ENCODE data around the gene IQCE. TPM values are rescaled to one million over a fixed set of nuclear protein-coding genes. Genes with fewer than 3 reads are reported as not detected.

Gene IQCE
- total RNA-seq, 1 donor from 2014 or later = 5.2 TPM

GRCh38 chr7:2576742-2577491 is 18.1 kb downstream of the IQCE start:
- TF ChIP-seq CTCF (IDR thresholded peaks at IDR 0.05) = no peak
- no peak for TF ChIP-seq POLR2A (IDR thresholded peaks at IDR 0.05)
- TF ChIP-seq POLR2AphosphoS5 (IDR thresholded peaks at IDR 0.05; ENCODE audit: insufficient read depth in 1 of 2, low read depth in 1 of 2) = no peak
- intact Hi-C loops (cut with DNase I) = loop anchor here (10.0 kb wide), 1 partner anchor 108 kb away; the partner anchor contains the start of gene AMZ1
- Histone ChIP-seq H3K4me1 (no peaks in the 10 kb centered on the region), H3K9me3 (no peaks in the 10 kb centered on the region), H3K27ac (no peak overlapping the region), H3K36me3 (peaks cover 0 to 15% of the 10 kb centered on the region in 2 donors), H3K27me3 (no peaks in the 10 kb centered on the region), H3K4me3 (no peak overlapping the region)
- DNase-seq (ENCODE audit: extremely low spot score in 2 of 2) = no peak

DNA sequence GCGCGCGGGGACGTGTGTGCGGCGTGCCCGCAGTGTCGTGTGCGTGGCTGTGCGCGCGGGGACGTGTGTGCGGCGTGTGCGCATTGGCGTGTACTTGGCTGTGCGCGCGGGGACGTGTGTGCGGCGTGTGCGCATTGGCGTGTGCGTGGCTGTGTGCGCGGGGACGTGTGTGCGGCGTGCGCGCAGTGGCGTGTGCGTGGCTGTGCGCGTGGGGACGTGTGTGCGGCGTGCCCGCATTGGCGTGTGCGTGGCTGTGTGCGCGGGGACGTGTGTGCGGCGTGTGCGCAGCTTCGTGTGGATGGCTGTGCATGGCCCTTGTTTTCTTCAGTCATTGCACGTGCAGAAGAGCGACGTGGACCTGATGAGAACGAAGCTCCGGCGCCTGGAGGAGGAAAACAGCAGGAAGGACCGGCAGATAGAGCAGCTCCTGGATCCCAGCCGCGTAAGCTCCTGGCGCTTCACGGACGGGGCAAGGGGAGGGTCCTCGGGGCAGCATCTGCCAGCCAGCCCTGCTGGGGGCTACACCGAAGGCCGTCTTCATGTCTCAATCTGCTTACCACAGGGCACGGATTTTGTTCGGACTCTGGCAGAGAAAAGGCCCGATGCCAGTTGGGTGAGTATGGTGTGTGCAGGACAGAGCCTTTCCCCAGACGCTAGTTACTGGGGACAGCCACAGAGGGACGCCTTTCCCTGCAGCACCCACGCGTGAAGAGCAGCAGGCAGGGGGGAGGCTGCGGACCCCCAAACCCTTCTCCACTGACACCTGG is 19.3 kb downstream of the IQCE start:
- no peak for DNase-seq (ENCODE audit: extremely low spot score in 2 of 2)
- no peaks in the 10 kb centered on the region for H3K4me1 ChIP-seq
- no peaks in the 10 kb centered on the region for H3K9me3 ChIP-seq
- TF ChIP-seq POLR2A (IDR thresholded peaks at IDR 0.05) (no peak), POLR2AphosphoS5 (IDR thresholded peaks at IDR 0.05; ENCODE audit: insufficient read depth in 1 of 2, low read depth in 1 of 2) (no peak), CTCF (IDR thresholded peaks at IDR 0.05) (no peak)
- H3K27ac ChIP-seq = no peak overlapping the region
- no peak overlapping the region for H3K4me3 ChIP-seq
- no peaks in the 10 kb centered on the region for H3K27me3 ChIP-seq
- H3K36me3 ChIP-seq = peaks cover 0 to 15% of the 10 kb centered on the region in 2 donors
- intact Hi-C loops (cut with DNase I) = loop anchor here (10.0 kb wide), 1 partner anchor 107 kb away; the partner anchor contains the start of gene AMZ1

DNA sequence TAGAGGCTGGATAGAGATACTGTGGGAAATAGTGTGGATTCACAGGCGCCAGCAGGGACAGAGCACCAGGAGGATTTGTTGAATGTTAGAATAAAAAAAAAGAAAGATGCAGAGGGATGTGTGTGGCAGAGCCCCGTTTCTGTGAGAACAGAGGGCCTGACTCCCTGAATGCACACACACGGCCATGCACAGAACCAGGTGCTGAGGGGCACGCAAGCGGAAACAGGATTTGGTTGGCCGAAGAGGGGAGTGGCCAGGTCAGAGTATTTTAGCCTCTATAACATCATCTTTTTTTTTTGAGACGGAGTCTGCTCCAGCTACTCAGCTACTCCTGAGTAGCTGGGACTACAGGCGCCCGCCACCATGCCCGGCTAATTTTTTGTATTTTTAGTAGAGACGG is 21.9 kb downstream of the IQCE start:
- Histone ChIP-seq H3K27ac (no peak overlapping the region), H3K36me3 (peaks cover 4 to 5% of the 10 kb centered on the region in 2 donors), H3K4me1 (no peaks in the 10 kb centered on the region), H3K27me3 (no peaks in the 10 kb centered on the region), H3K9me3 (no peaks in the 10 kb centered on the region), H3K4me3 (no peak overlapping the region)
- DNase-seq (ENCODE audit: extremely low spot score in 2 of 2) = no peak
- TF ChIP-seq CTCF (IDR thresholded peaks at IDR 0.05) (no peak), POLR2A (IDR thresholded peaks at IDR 0.05) (no peak), POLR2AphosphoS5 (IDR thresholded peaks at IDR 0.05; ENCODE audit: insufficient read depth in 1 of 2, low read depth in 1 of 2) (no peak)
- intact Hi-C loops (cut with DNase I) = no loop called here

GRCh38 chr7:2582006-2582735 is 23.4 kb downstream of the IQCE start:
- H3K4me1 ChIP-seq = no peaks in the 10 kb centered on the region
- TF ChIP-seq POLR2AphosphoS5 (IDR thresholded peaks at IDR 0.05; ENCODE audit: insufficient read depth in 1 of 2, low read depth in 1 of 2) (no peak), POLR2A (IDR thresholded peaks at IDR 0.05) (no peak), CTCF (IDR thresholded peaks at IDR 0.05) (no peak)
- intact Hi-C loops (cut with DNase I) = no loop called here
- H3K36me3 ChIP-seq = peaks cover 4 to 11% of the 10 kb centered on the region in 2 donors
- no peak overlapping the region for H3K4me3 ChIP-seq
- no peaks in the 10 kb centered on the region for H3K9me3 ChIP-seq
- no peak overlapping the region for H3K27ac ChIP-seq
- DNase-seq (ENCODE audit: extremely low spot score in 2 of 2) = no peak
- H3K27me3 ChIP-seq = no peaks in the 10 kb centered on the region
